IPS-18a (cell line): Measurements from ENCODE around the gene TGFBR3L.

Experiments
- H3K27ac ChIP-seq: one replicate; pipeline ENCODE4 v1.5.1; 2013; ENCODE audit warnings: low read length
- H3K27me3 ChIP-seq: one replicate; pipeline ENCODE4 v1.6.1; 2013; ENCODE audit warnings: mild to moderate bottlenecking, low read length; ENCODE audit not compliant: control insufficient read depth, insufficient read depth
- H3K36me3 ChIP-seq: one replicate; pipeline ENCODE4 v1.6.1; 2013; ENCODE audit warnings: low read depth, low read length; ENCODE audit not compliant: control insufficient read depth
- H3K4me1 ChIP-seq: one replicate; pipeline ENCODE4 v1.6.1; 2013; ENCODE audit warnings: low read depth, low read length; ENCODE audit not compliant: control insufficient read depth
- H3K4me3 ChIP-seq: one replicate; pipeline ENCODE4 v1.5.1; 2013; ENCODE audit warnings: low read length
- H3K9ac ChIP-seq: one replicate; pipeline ENCODE4 v1.6.1; 2013; ENCODE audit warnings: mild to moderate bottlenecking, low read length, moderate library complexity
- H3K9me3 ChIP-seq: one replicate; pipeline ENCODE4 v1.6.1; 2013; ENCODE audit warnings: low read depth, low read length; ENCODE audit not compliant: control insufficient read depth

TGFBR3L gene

GRCh38 chr19:7908078-7908699 is 6.4 kb upstream of the TGFBR3L start:
- Histone ChIP-seq H3K9me3 (no peaks in the 10 kb centered on the region), H3K27ac (no peak overlapping the region), H3K4me1 (peaks cover 5% of the 10 kb centered on the region), H3K36me3 (peaks cover 16% of the 10 kb centered on the region), H3K9ac (no peak overlapping the region), H3K4me3 (no peak overlapping the region), H3K27me3 (no peaks in the 10 kb centered on the region)

DNA sequence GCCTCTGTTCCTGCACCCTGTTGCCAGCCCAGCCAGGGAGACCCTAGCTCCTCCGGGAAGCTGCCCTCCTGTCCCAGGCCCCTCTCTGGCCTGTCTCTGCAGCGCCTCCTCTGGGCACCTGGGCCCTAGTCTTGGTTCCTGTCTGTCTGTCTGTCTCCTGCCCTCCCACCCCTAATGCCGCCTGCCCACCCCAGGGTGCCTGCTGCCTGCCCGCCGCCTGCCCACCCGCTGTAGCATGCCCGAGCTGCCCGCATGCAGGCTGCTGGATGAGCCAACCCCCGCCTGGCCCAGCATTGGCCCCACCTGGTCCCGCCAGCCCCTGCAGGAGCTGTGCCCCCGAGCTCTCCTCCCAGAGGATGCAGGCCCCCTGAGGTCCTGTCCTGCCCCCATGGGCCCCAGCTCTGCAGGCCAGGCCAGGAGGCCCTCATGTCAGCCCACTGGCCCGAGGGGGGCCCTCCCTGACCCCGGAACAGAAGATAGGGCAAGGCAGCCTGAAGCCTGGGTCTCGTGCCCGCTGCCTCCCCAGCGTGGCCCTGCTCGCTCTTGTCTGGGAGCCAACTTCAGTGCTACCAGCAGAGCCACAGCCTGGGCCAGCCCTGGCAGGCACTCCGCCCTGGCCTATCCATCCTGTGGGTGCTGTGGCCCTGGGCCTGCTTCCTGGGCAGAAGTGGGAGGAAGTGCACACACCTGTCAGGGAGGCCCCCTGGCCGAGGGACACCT is 5.7 kb upstream of the TGFBR3L start:
- no peaks in the 10 kb centered on the region for H3K9me3 ChIP-seq
- H3K27ac ChIP-seq: no peak overlapping the region
- H3K27me3 ChIP-seq: peaks cover 2% of the 10 kb centered on the region
- no peak overlapping the region for H3K9ac ChIP-seq
- H3K4me3 ChIP-seq: no peak overlapping the region
- H3K4me1 ChIP-seq: peaks cover 5% of the 10 kb centered on the region
- H3K36me3 ChIP-seq: peaks cover 16% of the 10 kb centered on the region

GRCh38 chr19:7909471-7910067 is 5.1 kb upstream of the TGFBR3L start:
- Histone ChIP-seq H3K27ac (no peak overlapping the region), H3K9me3 (no peaks in the 10 kb centered on the region), H3K4me3 (no peak overlapping the region), H3K4me1 (peaks cover 4% of the 10 kb centered on the region), H3K36me3 (peaks cover 16% of the 10 kb centered on the region), H3K27me3 (peaks cover 9% of the 10 kb centered on the region), H3K9ac (no peak overlapping the region)

- peaks cover 19% of the 10 kb centered on the region for H3K27me3 ChIP-seq
- H3K36me3 ChIP-seq: peaks cover 16% of the 10 kb centered on the region
- no peak overlapping the region for H3K9ac ChIP-seq
- no peak overlapping the region for H3K27ac ChIP-seq
- no peaks in the 10 kb centered on the region for H3K9me3 ChIP-seq
- H3K4me1 ChIP-seq: no peaks in the 10 kb centered on the region
- no peak overlapping the region for H3K4me3 ChIP-seq
Observed at GRCh38 chr19:7910321-7911161, 4.1 kb upstream of the TGFBR3L start.

DNA sequence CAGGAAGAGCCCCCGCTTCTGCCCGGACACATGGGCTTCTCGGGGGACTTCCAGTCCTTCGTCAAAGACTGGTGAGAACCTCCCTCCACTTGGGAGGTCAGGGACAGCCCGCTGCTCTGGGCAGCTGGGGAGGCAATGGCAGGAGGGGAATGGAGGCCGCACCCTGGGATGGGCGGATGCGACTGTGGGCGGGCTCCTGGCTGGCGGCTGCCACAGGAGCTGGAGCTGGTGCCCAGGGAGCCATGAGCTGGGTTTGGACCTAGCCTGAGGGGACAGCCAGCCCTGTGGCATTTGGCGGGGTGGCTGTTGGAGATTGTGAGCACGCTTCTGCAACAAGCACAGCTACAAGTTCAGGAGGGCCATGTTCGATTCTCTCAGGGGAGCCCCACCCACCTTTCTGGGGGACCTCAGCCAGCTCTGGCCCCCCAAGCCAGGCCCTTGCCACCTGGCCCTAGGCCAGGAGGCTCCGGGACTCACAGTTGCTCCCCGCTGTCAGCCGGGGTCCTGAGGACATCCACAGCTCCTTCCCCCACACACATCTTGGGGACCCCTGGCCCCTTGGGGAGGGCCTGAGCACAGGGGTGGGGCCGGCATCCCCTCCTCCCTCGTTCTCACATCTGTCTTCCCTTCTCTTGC is 3.0 kb upstream of the TGFBR3L start:
- peaks cover 16% of the 10 kb centered on the region for H3K36me3 ChIP-seq
- no peak overlapping the region for H3K4me3 ChIP-seq
- H3K9ac ChIP-seq: no peak overlapping the region
- no peak overlapping the region for H3K27ac ChIP-seq
- H3K27me3 ChIP-seq: peaks cover 30% of the 10 kb centered on the region
- H3K4me1 ChIP-seq: no peaks in the 10 kb centered on the region
- no peaks in the 10 kb centered on the region for H3K9me3 ChIP-seq

GRCh38 chr19:7912144-7912696 is 2.4 kb upstream of the TGFBR3L start:
- Histone ChIP-seq H3K4me3 (no peak overlapping the region), H3K4me1 (no peaks in the 10 kb centered on the region), H3K9ac (no peak overlapping the region), H3K27ac (no peak overlapping the region), H3K27me3 (peaks cover 36% of the 10 kb centered on the region), H3K36me3 (peaks cover 16% of the 10 kb centered on the region), H3K9me3 (no peaks in the 10 kb centered on the region)

DNA sequence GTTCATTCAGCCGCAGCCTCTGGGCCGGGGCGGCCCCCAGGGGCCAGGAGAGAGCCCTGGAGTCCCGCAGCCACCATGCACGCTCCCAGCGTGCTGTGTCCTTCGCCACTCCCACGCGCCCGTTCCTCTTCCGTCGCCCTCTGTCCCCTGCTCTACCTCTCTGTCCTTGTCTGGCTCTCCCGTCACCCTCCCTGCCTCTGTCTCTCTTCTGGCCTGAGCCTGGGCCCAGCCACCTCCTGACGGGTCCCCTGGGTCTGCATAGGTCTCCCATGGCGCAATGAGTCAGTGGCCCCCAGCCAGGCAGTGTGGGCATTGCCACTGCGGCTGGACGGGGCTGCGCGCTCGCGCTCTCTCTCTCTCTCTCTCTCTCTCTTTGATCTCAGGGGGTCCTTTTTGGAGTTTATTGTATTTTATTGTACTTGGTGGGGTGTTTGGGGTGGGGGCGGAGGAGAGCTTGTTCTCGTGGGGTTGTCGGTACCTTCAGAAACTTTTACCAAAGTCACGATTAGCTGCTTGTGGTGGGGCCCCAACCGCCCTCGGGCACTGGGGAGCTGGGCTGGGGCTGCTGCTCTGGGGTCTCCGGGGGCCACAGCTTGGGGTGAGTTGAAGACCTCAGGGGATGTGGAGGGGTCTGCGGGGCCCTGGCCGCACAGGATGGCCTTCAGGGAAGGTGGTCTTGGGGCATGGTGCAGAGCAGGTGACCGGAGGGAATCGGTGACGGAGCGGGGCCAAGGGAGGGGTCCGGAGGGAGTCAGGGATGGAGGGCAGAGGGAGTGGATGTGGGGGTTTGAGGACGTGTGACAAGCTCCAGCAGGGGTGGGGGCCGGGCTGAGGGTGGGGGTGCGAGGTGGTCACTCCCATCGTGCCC is 1.7 kb upstream of the TGFBR3L start:
- no peak overlapping the region for H3K4me3 ChIP-seq
- peaks cover 16% of the 10 kb centered on the region for H3K36me3 ChIP-seq
- no peak overlapping the region for H3K27ac ChIP-seq
- H3K9me3 ChIP-seq: no peaks in the 10 kb centered on the region
- H3K9ac ChIP-seq: no peak overlapping the region
- no peaks in the 10 kb centered on the region for H3K4me1 ChIP-seq
- peaks cover 43% of the 10 kb centered on the region for H3K27me3 ChIP-seq

GRCh38 chr19:7913652-7914051 is 978 bp upstream of the TGFBR3L start:
- Histone ChIP-seq H3K27ac (no peak overlapping the region), H3K36me3 (peaks cover 16% of the 10 kb centered on the region), H3K27me3 (peaks cover 50% of the 10 kb centered on the region), H3K4me1 (no peaks in the 10 kb centered on the region), H3K9ac (no peak overlapping the region), H3K9me3 (no peaks in the 10 kb centered on the region), H3K4me3 (no peak overlapping the region)

DNA sequence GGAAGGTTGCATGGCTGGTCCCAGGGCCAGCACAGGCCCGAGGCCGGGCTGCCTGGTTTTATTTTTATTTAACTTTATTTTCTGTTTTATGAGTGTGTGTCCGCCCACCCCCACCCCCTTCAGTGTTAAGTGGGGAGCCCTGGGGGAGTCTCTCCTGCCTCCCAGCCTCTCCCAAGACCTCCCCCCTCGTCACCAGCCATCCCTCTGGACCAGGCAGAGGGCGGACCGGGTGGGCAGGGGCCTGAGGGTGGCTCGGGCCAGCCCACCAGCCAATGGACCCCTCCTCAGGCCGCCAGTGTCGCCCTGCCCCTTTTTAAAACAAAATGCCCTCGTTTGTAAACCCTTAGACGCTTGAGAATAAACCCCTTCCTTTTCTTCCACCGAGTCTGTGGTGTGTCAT is 531 bp upstream of the TGFBR3L start:
- Histone ChIP-seq H3K27me3 (peaks cover 54% of the 10 kb centered on the region), H3K4me1 (no peaks in the 10 kb centered on the region), H3K27ac (no peak overlapping the region), H3K9me3 (no peaks in the 10 kb centered on the region), H3K4me3 (no peak overlapping the region), H3K9ac (no peak overlapping the region), H3K36me3 (peaks cover 16% of the 10 kb centered on the region)

DNA sequence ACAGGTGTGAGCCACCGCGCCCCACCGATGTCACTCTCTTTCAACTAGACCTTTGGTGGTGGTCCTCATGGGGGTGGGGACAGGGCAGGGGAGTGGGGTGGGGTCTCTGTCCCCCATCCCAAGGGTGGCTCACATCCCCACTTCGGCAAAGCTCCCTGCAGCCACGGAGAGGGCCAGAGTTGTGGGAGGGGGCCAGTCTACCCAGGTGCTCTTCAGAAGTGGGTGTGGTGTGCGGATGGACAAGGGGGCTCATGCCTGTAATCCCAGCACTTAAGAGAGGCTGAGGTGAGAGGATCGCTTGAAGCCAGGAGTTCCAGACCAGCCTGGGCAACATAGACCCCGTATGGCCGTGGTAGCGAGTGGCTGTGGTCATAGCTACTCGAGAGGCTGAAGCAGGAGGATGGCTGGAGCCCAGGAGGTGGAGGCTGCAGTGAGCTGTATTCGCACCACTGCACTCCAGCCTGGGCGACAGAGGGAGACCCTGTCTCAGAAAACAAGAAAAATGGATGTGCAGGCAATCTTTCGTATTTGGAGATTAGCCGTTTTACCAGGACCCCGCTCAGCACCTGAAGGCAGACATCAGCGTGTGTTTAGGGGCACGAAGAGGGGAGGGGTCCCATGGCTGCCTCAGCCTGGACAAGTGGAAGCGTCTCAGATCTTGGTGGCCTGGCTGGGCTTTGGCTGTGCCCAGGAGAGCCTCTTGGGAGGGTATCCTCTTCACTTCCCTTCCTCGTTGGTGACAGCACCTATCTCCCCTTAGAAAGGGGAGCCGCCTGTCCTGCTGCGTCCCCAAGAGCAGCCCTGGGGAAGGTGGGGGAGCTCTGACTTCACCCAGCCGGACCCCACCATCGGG is 846 bp downstream of the TGFBR3L start:
- Histone ChIP-seq H3K4me3 (peak overlapping the region; percentile 47), H3K27ac (no peak overlapping the region), H3K9ac (no peak overlapping the region)

More for the DNA sequence above, 846 bp downstream of the TGFBR3L start:
- H3K9me3 ChIP-seq: no peaks in the 10 kb centered on the region
- peaks cover 61% of the 10 kb centered on the region for H3K27me3 ChIP-seq
- H3K4me1 ChIP-seq: peaks cover 6% of the 10 kb centered on the region
- peaks cover 13% of the 10 kb centered on the region for H3K36me3 ChIP-seq
